Osteocyte (in vitro differentiated cells): ENCODE results near the gene STUM. TPM values are rescaled to one million over a fixed set of nuclear protein-coding genes. Genes with fewer than 3 reads are reported as not detected.
A peak's percentile ranks its signal among the peaks of the same experiment; 100 is the strongest.

ENCODE experiments used
- DNase-seq: peaks from one replicate; pipeline ENCODE4 v3.0.0; 2021; ENCODE audit warnings: mixed read lengths; ENCODE audit not compliant: unreplicated experiment; ENCODE audit errors: extremely low spot score
- H3K27ac Mint-ChIP-seq: one replicate; pipeline ENCODE4 v1.8.0; 2021; ENCODE audit warnings: mild to moderate bottlenecking, mixed read lengths; ENCODE audit not compliant: unreplicated experiment
- H3K27me3 Mint-ChIP-seq: one replicate; pipeline ENCODE4 v1.8.0; 2021; ENCODE audit warnings: mixed read lengths; ENCODE audit not compliant: unreplicated experiment
- H3K36me3 Mint-ChIP-seq: one replicate; pipeline ENCODE4 v1.8.0; 2021; ENCODE audit warnings: mixed read lengths; ENCODE audit not compliant: unreplicated experiment
- H3K4me1 Mint-ChIP-seq: one replicate; pipeline ENCODE4 v1.8.0; 2021; ENCODE audit warnings: mixed read lengths; ENCODE audit not compliant: unreplicated experiment
- H3K4me3 Mint-ChIP-seq: one replicate; pipeline ENCODE4 v1.8.0; 2021; ENCODE audit warnings: mild to moderate bottlenecking, moderate library complexity, mixed read lengths; ENCODE audit not compliant: unreplicated experiment
- H3K9me3 Mint-ChIP-seq: one replicate; pipeline ENCODE4 v1.8.0; 2021; ENCODE audit warnings: mixed read lengths; ENCODE audit not compliant: unreplicated experiment
- total RNA-seq: library from RNA; stranded (reverse); gene quantifications from 2 replicates; pipeline ENCODE4 v1.2.1, GENCODE V29; 2021
- TF ChIP-seq, protein P1 (sequence below): fragments of 200-600 bp; sonication (generic); IDR thresholded peaks from 2 replicates; pipeline ENCODE4 v1.5.0; 2021; ENCODE audit warnings: antibody characterized with exemption, mild to moderate bottlenecking, moderate library complexity

The STUM gene
- total RNA-seq, 1 donor from 2014 or later = 0.35 TPM

DNA sequence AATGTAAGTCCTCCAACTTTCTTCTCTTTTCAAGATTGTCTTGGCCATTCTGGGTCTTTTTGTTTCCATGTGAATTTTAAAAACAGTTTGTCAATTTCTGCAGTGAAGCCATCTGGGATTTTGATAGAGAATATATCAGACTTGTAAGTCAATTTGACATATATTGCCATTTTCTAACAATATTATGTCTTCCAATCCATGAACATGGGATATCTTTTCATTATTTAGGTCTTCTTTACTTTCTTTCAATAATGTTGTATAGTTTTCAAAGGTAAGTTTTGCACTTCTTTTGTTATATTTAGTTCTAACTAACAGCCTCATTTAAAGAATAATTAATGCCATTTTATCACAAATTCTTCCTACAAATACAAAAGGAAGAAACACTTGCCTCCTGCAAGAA is 73.4 kb downstream of the STUM start:
- peaks cover 7% of the 10 kb centered on the region for H3K9me3 Mint-ChIP-seq
- H3K4me1 Mint-ChIP-seq = peaks cover 5% of the 10 kb centered on the region
- no peak overlapping the region for H3K4me3 Mint-ChIP-seq
- TF ChIP-seq, protein P1, sequence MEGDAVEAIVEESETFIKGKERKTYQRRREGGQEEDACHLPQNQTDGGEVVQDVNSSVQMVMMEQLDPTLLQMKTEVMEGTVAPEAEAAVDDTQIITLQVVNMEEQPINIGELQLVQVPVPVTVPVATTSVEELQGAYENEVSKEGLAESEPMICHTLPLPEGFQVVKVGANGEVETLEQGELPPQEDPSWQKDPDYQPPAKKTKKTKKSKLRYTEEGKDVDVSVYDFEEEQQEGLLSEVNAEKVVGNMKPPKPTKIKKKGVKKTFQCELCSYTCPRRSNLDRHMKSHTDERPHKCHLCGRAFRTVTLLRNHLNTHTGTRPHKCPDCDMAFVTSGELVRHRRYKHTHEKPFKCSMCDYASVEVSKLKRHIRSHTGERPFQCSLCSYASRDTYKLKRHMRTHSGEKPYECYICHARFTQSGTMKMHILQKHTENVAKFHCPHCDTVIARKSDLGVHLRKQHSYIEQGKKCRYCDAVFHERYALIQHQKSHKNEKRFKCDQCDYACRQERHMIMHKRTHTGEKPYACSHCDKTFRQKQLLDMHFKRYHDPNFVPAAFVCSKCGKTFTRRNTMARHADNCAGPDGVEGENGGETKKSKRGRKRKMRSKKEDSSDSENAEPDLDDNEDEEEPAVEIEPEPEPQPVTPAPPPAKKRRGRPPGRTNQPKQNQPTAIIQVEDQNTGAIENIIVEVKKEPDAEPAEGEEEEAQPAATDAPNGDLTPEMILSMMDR = no peak
- H3K27me3 Mint-ChIP-seq = peaks cover 21% of the 10 kb centered on the region
- H3K36me3 Mint-ChIP-seq = no peaks in the 10 kb centered on the region
- no peak overlapping the region for H3K27ac Mint-ChIP-seq
- no peak for DNase-seq

DNA sequence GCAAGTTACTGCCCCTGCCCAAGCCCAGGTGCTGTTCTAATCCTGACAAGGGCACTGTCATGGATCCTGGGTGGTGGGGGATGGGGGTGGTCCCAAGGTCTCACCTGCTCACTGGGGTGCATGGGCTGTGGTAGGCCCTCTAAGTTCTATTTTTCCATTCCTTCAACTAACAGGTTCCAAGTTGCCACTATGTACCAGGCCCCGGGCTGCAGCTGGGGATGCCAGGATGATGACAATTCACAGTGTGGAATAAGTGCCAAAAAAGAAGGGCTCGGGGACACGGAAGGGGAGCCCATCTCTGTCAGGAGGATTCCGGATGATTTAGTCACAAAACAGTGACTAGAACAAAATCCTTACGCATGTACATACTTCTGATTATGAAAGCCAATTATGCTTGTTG is 76.0 kb downstream of the STUM start:
- Mint-ChIP-seq H3K27ac (peak overlapping the region; percentile 38), H3K9me3 (peaks cover 7% of the 10 kb centered on the region), H3K27me3 (peaks cover 11% of the 10 kb centered on the region), H3K36me3 (no peaks in the 10 kb centered on the region), H3K4me1 (peaks cover 5% of the 10 kb centered on the region), H3K4me3 (no peak overlapping the region)
- TF ChIP-seq, protein P1 = no peak
- DNase-seq = no peak

DNA sequence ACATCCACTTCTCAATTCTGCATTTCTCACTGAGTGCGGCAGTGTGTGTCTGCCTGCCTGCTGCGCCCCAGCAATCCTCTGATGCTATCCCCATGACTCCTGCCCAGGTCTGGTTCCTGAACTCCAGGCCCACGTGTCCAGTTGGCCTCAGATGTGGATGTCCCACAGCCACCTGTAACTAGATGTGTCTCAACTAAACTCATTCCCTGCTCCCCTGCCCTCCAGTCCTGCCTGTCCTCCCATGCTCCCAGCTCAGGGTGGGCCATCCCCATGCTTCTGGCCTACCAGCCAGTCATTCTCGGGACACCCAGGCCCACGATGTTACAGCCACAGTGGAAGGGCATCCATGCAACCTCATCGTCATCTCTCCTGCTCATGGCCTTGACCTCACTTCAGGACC is 76.8 kb downstream of the STUM start:
- DNase-seq = no peak
- Mint-ChIP-seq H3K27ac (no peak overlapping the region), H3K4me3 (no peak overlapping the region), H3K4me1 (peaks cover 5% of the 10 kb centered on the region), H3K36me3 (no peaks in the 10 kb centered on the region), H3K9me3 (peaks cover 7% of the 10 kb centered on the region), H3K27me3 (peaks cover 11% of the 10 kb centered on the region)
- TF ChIP-seq, protein P1 = no peak

DNA sequence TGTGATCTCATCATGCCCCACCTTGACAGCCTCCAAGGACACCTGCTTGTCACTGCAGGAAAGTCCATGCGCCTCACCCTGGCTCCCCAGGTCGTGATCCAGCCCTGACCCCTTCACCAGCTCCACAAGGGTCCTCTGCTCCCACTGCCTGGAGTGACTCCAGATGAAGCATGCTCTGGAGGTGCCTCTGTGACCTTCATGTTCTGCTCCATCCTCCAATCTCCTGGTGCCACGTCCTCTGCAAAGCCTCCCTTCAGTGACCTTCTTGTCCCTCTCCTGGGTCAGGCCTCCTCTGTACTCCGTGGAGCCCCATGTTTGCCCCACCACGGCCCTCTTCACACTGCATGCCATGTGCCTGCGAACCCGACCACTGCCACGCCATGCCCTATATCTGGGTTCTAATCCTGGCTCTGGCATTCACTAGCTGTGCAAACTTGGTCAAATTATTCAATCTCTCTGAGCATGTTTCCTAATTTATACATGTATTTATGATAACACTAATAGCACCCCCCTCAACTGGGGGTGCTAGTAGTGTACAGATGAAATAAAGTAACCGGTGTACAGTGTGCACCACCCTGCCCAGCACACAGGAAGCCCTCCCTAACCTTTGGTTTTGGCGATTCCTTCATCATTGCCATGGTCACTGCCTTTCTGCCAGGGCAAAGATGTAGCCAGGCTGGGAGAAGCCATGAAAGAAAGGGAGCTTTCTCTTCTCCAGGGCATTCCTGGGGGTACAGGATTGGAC is 77.4 kb downstream of the STUM start:
- Mint-ChIP-seq H3K9me3 (peaks cover 7% of the 10 kb centered on the region), H3K4me3 (no peak overlapping the region), H3K36me3 (no peaks in the 10 kb centered on the region), H3K4me1 (peaks cover 5% of the 10 kb centered on the region), H3K27ac (no peak overlapping the region), H3K27me3 (peaks cover 11% of the 10 kb centered on the region)
- TF ChIP-seq, protein P1 = no peak
- DNase-seq = no peak

DNA sequence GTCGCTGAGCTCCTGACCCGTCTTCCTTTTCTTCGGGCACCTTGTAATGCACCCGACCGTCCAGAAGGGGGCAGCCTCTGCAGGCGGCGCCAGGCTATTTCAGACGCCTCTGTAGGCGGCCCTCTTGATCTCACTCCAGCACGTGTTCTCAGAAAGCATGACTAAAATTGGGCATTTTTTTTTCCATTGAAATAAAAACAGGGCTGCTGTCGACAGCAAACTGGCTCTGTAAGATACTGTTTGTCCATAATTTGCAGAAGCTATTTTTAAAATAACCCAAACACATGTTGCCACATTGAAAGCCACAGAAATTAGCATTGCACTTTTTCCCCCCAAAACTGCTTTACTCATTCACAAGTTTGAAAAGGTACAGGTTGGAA is 78.0 kb downstream of the STUM start:
- no peak for DNase-seq
- TF ChIP-seq, protein P1 = no peak
- Mint-ChIP-seq H3K4me3 (no peak overlapping the region), H3K4me1 (peaks cover 5% of the 10 kb centered on the region), H3K36me3 (peaks cover under 1% of the 10 kb centered on the region), H3K27ac (no peak overlapping the region), H3K9me3 (peaks cover 7% of the 10 kb centered on the region), H3K27me3 (peaks cover 9% of the 10 kb centered on the region)
